ENCODE measurements around the gene TLR10.
"Not testable (repeated sequence)": the region's sequence is repeated elsewhere in the genome, so short reads cannot be mapped to it uniquely, and the experiment has no call there.

Gene TLR10

DNA sequence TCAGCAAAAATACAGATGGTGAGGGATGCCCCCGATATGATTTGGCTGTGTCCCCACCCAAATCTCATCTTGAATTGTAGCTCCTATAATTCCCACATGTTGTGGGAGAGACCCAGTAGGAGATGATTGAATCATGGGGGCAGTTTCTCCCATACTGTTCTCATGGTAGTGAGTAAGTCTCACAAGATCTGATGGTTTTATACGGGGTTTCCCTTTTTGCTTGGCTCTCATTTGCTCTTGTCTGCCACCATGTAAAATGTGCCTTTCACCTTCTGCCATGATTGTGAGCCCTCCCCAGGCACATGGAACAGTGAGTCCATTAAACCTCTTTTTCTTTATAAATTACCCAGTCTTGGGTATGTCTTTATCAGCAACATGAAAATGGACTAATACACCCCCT lies 15.8 kb downstream of the TLR10 start:
- DNase-seq (ENCODE audit: low read depth, low spot score), result not testable (repeated sequence)

DNA sequence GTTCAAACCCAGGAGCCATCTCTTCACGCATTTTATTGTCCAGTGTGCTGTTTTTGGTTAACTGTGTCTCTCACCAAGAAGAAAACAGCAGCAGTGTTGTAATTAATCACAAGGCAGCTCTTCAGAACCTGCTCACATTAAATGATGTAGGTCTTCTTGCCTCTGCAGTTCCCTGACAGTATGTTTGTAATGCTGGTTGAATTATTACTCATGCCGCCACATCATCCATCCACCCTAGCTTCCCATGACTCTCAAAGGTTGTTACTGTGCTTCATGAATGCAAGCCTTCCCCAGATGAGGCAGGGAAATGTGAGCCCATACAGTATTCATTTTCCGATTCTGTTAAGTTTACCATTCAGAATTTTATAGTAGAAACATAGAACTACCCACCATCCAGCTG lies 17.4 kb downstream of the TLR10 start:
- DNase-seq (ENCODE audit: low read depth, low spot score), result peak; percentile 38

DNA sequence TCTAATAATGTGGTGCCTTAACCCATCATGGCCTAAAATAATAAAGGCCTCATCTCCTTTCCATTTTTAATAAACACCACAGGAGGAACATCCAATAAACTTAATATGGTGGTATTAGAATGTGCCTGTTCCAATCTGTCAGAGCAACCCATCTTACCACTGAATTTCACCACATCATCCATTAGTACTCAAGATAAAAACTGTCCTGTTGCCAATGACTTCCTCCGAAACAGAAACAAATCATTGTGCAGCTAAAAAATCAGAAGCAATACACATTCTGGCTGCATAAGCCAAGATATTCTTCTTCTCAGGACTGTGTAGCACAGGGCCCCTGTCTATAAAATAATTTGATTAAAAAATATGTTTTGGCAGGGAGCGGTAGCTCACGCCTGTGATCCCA lies 18.5 kb downstream of the TLR10 start:
- no peak for DNase-seq (ENCODE audit: low read depth, low spot score)

DNA sequence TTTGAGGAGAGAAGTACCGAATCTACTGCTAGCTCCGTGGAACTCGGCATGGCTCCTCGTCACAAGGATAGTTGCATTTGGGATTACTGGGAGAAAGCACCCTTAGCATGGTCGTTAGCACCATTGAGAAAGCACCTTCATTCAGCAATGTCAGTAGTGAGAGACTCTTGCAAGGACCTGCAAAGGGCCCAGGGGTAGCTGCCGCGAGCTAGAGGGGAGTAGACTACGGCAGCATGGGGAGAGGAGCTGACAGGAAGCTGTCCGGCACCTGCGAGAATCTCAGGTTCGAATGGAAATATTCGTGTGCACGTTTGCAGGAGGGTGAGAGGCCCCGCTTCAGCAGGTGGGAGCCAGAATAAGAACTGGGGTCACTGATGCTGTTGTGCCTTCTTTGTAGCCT lies 20.2 kb downstream of the TLR10 start:
- DNase-seq (ENCODE audit: low read depth, low spot score), result no peak

DNA sequence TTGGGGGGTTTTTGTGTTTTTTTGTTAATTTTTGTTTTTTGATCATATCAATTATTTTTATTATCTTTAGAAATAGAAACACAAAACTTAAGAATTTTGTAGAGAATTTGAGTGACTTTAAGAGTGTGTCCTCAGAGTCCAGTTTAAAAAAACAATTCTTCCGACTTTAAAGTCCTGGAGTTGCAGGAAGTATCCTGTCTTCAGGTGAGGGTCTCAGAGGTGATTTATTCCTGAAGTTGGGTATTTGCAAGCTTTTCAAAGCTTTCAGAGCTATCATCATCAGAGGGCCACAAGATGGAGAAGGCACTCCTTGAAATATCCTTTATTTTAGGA lies 23.0 kb downstream of the TLR10 start:
- no peak for DNase-seq (ENCODE audit: low read depth, low spot score)

DNA sequence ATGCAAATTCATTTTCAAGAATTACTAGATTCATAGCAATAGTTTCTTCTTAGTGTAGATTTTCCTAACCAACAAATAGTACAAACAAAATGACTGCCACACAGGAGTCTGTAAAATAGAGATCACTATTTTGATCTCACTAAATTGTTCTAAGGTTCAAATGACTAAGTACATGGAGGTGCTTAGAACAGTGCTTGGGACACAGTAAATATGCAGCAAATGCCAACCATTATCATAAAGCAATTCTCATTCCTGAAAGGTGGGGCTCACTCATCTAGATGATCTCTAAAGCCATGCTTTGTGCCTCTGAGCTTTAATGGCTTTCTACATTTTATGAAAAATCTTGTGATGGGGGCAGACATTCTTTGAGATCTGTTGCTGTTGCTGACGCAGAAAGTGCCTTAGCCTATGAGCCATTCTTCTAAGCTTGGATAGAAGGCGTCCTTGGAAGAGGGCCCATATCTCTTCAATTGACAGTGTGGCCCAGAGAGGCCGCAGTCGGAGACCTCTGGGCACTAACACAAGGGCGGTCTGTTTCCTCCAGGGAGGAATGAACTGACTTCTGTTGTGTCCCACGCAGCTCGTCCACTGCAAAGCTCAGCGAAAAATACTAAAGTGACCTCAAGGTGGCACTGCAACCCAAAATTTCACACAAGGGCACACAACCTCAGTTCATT lies 23.5 kb downstream of the TLR10 start:
- DNase-seq (ENCODE audit: low read depth, low spot score), result peak; percentile 77

DNA sequence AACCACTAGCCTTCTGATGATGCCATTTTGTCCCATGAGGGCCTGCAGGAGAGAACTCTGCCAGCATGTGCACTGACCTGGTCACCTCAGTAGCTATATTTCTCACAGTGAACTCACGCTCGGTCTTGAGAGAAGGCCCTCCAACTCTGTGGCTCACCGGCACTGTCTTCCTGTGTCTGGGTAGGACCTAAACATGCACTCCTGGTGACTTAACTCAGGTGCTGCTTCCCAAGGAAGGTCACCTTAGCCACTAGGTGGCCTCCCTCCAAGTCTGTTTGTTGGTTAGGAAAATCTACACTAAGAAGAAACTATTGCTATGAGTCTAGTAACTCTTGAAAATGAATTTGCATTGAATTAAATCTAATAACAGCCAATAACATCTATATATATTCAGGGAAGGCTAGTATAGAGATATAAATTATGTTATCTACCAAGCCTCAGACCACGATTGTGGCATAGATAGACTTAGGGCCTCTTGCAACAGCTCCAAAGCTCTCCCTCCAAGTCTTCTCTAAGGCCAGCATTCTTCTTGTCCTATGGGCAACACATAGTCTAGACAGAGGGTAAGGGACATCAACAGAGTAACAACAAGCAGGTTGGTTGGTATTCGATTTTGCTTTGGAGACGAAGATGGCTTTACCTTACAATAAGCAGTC lies 24.7 kb downstream of the TLR10 start:
- DNase-seq (ENCODE audit: low read depth, low spot score), result no peak

DNA sequence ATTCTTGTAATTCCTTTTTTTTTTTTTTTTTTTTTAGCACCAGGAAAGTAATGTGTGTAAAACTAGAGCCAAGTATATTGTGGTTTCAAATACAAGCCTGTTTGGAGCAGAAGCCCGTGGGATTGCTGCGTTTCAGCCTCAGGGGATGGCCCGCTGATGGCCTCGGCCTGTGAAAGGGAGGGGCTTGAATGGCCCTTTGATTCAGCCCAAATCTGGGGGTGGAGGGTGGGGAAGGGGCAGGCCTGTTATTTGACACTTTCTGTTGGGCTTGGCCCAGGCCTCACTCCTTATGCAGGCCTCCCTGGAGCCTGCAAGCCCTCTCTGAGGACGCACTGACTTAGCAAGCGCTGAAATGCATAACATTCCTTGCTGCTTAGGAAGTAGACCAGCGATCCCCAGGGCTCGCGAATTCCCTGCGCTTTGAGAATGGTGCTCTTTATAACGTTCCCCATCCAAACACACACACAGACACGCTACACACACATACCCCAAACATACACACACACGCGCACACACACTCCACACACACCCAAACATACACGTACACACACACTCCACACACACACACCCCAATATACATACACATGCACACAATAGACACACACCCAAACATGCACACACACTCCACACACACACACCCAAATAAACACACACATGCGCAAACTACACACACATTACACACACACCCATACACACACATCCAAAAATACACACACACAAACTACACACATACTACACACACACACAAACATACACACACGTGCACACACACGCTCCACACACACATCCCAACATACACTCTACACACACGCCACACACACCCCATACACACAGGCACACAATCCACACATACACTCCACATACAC lies 29.6 kb downstream of the TLR10 start:
- peak; percentile 99 for DNase-seq (ENCODE audit: low read depth, low spot score)

DNA sequence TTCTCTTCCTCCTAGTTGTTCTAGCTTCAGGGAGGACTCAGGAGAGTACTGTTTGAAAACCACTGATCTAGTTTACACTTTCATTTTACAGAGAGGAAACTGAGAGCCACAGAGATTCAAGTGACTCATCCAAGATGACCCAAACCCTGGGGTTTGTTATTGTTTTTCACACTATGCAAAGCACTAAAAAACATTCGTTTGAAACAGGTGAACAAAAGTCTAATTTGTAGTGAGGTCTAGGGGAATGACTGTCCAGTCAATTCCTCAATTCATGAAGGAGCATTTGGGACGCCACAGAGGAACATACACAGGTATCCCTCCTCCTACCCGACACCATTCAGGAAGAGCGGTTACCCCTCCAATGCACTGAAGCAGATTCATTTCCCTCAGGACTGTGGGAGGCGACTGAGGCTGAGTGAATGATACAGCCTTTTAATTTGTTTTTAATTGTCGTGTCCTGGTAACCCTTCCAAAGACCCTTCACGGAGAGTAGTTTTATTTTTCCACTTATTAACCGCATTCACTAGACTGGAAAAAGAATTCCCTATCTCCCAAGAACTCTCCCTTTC lies 30.3 kb downstream of the TLR10 start:
- DNase-seq (ENCODE audit: low read depth, low spot score), result peak; percentile 65

DNA sequence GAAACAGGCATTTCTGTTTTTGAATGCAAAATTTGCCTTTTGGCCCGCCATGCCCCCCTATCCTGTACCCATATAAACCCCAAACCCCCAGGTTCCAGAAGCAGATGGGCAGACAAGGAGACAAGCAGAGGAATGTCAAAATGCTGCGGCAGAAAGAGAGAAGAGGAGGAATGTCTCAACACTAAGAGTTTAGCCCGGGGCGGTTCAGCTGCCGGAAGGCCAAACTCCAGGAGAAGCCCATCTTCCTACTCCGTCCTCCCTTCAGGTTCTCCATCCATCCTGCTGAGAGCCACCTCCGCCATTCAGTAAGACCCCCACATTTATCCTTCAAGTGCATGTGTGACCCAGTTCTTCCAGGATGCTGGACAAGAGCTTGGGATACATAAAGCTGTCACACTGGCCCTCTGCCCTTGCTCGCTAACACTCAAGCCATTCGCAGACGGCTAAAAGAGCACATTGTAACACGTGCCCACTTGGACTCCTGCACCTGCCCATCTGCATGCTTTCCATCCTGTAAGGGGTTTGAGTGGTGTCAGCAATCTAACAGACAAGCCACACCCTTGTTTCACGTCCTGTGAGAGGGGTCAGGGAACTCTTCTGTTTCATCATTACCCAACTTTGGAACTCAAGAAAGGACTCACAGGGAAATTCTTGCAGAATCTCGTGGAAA lies 31.3 kb downstream of the TLR10 start:
- DNase-seq (ENCODE audit: low read depth, low spot score), result no peak

DNA sequence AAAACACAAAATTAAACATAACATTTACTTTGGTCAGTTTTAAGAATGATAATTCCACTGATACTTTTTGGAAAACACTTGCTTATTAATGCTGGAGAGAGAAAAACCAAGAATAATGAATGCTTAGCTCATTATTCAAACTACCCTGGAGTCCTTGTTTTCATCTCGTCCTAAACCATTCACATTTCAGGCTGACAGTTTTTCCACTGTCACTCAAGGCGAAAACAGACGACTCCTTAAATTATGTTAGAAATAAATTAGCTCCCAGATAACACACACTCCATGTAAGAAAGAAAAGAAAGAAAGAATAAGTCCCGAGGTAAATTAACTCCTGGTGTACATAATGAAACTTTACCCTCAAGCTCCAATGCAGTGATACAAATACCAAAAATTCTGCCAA lies 33.5 kb downstream of the TLR10 start:
- no peak for DNase-seq (ENCODE audit: low read depth, low spot score)

DNA sequence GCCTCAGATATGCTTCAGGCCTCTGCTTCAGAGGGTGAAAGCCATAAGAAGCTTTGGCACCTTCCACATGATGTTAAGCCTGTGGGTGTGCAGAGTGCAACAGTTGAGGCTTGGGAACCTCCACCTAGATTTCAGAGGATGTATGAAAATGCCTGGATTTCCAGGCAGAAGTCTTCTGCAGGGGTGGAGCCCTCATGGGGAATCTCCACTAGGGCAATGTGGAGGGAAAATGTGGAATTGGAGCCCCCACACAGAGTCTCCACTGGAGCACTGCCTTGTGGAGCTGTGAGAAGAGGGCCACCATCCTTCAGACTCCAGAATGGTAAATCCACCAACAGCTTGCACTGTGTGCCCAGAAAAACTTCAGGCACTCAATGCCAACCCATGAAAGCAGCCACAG lies 35.2 kb downstream of the TLR10 start:
- DNase-seq (ENCODE audit: low read depth, low spot score), result no peak

DNA sequence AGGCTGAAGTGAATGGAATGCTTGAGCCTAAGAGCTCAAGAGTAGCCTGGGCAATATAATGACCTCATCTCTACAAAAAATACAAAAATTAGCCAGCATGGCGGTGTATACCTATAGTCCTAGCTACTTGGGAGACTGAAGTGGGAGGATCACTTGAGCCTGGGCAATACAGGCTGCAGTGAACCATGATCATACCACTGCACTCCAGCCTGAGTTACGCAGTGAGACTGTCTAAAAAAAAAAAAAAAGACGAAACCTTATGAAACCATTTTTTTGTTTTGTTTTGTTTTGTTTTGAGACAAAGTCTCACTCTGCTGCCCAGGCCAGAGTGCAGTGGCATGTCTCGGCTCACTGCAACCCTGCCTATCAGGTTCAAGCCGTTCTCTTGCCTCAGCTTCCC lies 36.9 kb downstream of the TLR10 start:
- DNase-seq (ENCODE audit: low read depth, low spot score), result no peak

DNA sequence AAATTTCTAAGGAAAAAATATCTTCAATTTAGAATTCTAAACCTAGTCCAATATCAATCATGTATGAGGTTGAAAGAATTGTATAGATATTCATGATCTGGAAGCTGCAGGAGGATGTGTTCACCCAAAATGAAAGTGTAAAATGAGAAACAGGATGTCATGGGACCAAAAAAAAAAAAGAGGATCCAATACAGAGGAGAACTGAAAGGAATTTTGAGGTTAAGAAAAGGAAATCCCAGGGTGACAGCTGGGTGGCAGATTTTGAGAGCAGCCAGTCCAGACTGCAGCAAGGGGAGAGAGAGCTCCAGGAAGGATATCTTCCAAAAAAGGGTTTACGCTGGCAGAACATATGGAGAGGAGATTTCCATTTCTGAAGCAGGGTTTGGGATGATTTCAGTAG lies 38.9 kb downstream of the TLR10 start:
- no peak for DNase-seq (ENCODE audit: low read depth, low spot score)

DNA sequence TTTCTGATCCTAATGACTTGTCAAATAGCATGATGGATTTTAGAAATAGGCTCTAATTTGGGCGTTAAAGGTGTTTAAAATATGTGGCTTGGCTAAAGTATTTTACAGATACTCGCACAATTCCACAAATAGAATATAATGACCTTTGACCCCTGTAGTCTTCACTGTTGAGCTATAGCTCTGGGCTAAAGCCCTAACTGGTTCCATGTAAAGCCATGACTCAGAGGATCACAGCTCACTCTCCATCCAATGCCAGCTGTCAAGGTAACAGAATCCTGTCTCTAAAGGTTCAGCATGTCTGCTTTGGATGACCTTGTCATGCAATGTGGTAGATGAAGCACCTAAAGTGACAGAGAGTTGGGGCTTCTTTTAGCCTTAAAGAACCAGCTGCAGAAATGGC lies 42.5 kb downstream of the TLR10 start:
- DNase-seq (ENCODE audit: low read depth, low spot score), result no peak

DNA sequence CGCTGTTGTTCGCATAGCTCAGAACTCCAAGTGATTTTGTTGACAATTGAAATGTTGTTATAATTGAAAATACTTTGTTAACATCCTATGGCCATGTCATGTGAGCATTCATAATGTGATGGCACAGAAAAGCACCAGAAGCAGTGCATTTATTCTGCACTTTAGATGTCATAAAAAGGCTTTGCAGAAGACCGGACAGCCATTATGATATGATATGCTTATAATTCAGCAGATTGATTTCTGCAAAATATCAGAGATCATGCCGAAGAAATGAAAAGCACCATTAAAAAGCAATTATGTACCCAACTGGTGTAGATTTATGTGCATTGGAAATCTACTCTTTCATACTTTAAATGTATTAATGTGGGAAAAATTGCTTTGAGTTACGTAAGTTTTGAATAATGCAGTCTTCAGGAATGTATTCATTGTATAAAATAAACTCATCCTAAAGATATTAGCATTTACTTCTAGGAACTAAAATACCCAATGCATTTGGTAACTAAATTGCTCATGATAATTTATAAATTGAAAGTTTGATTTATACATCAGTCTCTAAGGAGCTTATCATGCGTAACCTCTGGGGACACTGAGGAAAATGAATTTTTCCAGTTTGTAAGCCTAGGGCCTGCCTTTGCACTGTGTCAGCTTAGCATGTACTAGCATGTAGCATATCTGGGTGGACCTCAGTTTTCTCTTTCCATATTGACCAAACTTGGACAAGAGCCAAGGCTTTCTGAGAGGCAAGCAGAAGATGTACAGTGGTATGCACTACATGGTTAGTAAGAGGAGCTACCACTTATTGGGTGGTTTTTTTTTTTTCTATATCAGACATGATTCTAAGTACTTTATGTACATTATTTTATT lies 43.6 kb downstream of the TLR10 start:
- no peak for DNase-seq (ENCODE audit: low read depth, low spot score)

DNA sequence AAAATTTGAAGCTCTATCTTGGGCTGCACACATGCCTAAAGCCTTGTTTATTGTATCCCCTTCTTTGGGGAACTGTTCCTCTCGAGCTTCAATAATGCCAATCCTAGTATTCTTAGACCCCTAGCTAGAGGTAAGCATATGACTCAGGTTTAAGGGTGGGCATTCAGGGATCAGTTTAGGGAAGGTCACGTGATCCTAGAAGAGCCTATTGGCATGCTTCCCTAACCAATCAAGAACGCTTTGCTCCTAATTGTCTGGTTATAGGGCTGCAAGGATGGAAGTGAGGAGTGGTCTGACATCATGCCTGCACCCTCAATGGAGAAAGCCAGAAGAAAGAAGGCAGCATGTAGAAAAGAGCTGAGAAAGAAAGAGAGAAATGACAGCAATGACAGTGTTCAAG lies 46.9 kb downstream of the TLR10 start:
- DNase-seq (ENCODE audit: low read depth, low spot score), result no peak

DNA sequence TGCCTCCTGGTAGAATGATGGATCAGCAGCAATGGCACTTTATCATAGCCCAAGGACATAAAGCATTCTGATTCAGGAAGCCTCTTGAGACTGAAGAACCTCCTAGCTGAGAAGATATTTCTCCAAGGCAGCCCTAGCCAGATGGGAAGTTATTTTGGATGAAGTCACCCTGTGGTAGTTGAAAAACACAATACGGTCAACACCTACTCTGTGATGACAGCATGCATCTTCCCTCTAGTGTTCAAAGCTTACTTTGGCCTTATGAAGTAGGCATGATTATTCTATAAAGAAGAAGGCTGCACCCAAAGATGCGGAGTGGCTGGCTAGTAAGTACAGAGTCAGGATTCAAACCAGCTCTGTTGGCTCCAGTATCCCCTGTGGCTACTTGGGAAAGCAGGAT lies 47.9 kb downstream of the TLR10 start:
- DNase-seq (ENCODE audit: low read depth, low spot score), result no peak

DNA sequence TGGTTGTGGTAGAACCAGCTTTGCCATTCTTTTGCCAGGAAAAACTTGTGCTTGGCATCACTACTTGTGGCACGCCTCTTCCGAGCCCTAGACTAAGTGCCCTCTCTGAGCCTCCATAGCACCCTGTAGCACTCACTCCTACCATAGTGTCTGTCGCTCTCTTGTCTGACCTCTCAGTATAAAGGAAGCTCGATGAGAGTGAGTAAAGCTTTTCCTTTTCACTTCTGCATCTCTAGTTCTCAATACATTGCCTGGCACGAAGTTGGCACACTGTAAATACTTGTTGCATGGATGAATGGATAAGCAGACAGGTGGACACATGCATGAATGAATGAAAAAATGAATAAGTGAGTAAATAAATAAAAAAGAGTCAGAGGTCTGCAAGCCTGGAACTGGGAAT lies 48.3 kb downstream of the TLR10 start:
- no peak for DNase-seq (ENCODE audit: low read depth, low spot score)

DNA sequence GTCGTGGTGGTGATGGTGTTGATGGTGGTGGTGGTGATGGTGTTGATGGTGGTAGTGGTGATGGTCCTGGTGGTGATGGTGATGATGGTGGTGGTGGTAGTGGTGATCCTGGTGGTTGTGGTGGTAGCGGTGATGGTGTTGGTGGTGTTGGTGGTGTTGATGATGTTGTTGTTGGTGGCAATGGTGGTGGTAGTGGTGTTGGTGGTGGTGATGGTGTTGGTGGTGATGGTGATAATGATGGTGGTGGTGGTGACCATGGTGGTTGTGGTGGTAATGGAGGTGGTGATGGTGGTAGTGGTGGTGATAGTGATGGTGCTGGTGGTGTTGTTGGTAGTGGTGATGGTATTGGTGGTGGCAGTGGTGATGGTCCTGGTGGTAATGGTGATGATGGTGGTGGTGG lies 49.1 kb downstream of the TLR10 start:
- no peak for DNase-seq (ENCODE audit: low read depth, low spot score)
